Stimulated activated CD8-positive, alpha-beta memory T cell treated with anti-CD3 and anti-CD28 coated beads, Interleukin-4, amount 100 ng/mL, for 24 hours (primary cell): ENCODE results near the gene SPANXN1.
"Not testable (repeated sequence)": the region's sequence is repeated elsewhere in the genome, so short reads cannot be mapped to it uniquely, and the experiment has no call there.

ENCODE experiments used
- DNase-seq: peaks from one replicate; pipeline ENCODE4 v3.0.0-alpha.2; 2020; ENCODE audit warnings: low read depth

The SPANXN1 gene, protein sequence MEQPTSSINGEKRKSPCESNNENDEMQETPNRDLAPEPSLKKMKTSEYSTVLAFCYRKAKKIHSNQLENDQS

GRCh38 chrX:145247203-145247602 lies at the start of gene SPANXN1:
TSS of gene SPANXN1 (plus strand) at chrX:145247503. CDS start at chrX:145247587, 84 bp downstream.
- DNase-seq, result not testable (repeated sequence)

- DNase-seq, result no peak
Measured at GRCh38 chrX:145199078-145199477, 48.2 kb upstream of the SPANXN1 start.

DNA sequence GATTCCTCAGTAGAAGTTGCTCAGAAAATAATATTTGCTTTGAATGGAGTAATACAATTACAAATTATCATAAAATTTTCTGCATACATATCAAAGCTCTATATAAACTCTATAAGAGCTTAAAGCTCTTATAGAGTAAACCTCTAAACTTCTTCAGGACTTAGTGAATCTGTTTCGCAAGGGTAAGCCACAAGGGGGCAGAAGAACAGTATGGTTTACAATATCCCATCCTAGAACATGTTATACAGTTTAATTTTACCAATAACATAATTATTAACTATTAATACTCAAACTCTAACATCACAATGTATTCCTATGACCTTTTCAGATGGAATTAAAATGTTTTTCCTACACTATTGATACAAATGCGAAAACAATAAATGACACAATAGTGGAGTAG lies 33.8 kb upstream of the SPANXN1 start:
- DNase-seq, result no peak

DNA sequence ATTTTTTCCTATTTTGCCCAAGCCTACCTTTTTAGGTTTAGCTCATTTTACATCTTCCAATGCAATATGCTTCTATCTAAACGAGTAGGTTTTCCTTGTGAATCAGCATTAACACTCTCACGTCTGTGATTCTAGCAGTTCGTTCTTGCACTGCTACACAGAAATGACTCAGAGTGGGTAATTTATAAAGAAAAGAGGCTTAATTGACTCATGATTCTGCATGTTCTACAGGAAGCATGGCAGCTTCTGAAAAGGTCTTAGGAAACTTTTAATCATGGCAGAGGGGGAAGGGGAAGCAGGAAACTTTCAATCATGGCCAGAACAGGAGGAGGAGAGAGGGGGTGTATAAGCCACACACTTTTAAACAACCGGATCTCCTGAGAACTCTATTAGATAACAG lies 44.9 kb downstream of the SPANXN1 start:
- DNase-seq, result no peak
